Amygdala (tissue), 56 donors: ENCODE data around the gene SP100.
"Not testable (repeated sequence)": the region's sequence is repeated elsewhere in the genome, so short reads cannot be mapped to it uniquely, and the experiment has no call there.

ENCODE experiments used
- DNase-seq, 56 donors: peaks; one replicate each; lab custom pipeline; 2025; lab: John Stamatoyannopoulos, UW

The SP100 gene

DNA sequence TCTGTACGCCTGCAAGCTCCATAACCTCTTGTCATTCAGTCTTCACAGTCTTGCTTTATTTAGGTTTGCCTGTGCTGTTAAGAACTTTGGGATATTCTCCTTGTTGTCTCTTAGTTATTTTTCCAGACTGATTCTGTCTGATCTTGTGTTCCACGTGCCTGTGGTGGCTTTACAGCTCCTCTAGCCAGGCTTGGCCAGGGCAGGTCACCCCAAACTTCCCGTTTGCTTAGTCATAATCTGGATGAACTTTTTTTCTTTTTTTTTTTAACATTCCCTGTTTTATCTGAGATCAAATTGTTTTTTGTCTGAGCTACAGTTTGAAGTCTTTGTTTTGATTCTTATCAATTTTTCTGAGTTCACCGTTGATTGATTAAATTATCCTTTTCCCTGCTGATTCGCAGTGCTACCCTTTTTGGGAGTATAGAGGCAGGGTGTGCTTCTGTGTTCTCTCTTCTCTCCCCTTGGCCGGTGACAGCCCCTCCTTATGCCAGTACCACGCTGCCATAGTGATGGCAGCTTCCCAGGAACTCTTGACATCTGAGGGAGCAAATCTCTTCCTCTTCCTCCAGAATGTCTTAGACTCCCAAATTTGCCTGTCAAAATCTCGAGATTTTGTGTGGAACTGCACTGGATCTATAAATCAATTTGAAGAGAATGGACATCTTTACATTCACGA lies 2.5 kb downstream of the SP100 start:
- DNase-seq = no peak

DNA sequence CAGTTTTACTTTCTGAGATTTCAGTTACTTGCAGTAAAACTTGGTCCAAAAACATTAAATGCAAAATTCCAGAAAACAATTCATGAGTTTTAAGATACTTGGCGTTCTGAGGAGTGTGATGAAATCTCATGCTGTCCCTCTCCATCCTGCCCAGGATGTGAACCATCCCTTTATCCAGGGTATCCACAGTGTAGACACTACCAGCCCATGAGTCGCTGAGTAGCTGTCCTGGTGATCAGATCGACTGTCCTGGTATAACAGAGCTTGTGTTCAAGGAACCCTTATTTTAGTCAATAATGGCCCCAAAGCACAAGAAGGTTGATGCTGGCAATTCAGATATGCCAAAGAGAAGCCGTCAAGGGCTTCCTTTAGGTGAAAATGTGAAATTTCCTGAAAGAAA lies 3.2 kb downstream of the SP100 start:
- DNase-seq = no peak

DNA sequence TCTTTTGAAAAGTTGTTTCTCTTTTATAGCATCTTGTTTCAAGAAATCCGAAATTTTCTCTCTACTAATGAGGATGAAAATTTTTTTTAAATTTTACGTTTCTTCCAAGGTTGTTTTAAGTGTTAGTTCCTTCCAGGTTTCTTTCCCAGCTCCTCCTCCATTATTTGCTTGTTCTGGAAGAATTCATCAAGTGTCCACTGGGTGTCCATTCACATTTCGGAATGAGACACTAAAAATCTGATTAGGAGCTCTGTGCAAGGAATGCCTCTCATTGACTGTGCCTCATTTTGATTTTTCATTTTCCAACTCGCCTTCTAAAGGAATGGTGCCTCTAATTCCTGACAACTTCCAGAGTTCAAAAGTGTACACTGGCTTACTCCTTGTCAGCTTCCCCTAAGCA lies 6.1 kb downstream of the SP100 start:
- DNase-seq = no peak

DNA sequence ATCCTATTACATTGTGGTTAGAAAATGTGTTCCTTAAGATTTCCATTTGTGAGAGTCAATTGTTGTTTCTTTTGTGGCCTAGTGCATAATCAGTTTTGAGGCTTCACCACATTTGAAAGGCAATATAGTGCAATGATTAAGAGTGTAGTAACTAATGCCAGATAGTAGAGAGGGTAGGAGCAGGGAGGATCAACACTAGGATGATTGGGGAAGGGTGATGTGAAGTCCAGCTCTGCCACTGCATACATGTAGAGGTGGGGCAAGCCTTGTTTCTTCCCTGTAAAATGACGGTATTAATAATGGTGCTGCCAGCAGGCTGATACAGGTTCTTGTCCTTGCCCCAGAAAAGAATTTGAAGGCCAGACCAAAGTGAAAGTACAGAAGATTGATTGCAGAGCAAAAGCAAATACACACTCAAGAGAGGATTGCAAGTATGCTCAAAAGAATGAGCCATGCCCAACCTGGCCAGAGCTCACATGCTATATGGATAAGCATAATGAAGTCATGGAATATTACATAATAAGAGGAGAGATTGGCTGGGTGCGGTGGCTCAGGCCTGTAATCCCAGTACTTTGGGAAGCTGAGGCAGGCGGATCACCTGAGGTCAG lies 8.0 kb downstream of the SP100 start:
- no peak for DNase-seq

DNA sequence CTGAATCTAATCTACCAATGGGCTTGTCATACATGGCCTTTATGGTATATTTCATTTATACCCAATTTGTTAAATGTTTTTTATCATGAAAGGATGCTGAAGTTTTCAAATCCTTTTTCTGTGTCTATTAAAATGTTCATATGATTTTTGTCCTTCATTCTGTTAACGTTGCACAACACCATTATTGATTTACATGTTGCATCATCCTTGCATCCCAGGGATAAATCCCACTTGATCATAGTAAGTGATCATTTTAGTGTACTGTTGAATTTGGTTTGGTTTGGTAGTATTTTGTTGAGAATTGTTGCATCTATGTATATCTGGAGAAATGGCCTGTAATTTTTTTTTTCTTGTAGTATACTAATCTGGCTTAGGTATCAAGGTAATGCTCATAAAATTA lies 9.4 kb downstream of the SP100 start:
- no peak for DNase-seq

DNA sequence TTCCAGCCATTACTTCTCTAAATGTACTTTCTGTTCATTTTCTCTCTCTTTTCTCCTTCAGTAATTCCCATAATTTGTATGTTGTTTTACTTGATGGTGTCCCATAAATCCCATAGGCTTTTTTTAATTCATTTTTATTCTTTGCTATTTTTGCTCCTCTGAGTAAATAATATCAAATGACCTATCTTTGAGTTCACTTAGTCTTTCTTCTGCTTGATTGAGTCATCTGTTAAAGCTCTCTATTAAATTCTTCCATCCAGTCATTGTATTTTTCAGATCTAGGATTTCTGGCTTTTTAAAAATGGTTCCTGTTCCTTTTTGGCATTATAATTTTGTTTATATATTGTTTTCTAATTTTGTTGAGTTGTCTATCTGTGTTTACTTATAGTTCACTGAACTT lies 13.5 kb downstream of the SP100 start:
- DNase-seq = no peak

DNA sequence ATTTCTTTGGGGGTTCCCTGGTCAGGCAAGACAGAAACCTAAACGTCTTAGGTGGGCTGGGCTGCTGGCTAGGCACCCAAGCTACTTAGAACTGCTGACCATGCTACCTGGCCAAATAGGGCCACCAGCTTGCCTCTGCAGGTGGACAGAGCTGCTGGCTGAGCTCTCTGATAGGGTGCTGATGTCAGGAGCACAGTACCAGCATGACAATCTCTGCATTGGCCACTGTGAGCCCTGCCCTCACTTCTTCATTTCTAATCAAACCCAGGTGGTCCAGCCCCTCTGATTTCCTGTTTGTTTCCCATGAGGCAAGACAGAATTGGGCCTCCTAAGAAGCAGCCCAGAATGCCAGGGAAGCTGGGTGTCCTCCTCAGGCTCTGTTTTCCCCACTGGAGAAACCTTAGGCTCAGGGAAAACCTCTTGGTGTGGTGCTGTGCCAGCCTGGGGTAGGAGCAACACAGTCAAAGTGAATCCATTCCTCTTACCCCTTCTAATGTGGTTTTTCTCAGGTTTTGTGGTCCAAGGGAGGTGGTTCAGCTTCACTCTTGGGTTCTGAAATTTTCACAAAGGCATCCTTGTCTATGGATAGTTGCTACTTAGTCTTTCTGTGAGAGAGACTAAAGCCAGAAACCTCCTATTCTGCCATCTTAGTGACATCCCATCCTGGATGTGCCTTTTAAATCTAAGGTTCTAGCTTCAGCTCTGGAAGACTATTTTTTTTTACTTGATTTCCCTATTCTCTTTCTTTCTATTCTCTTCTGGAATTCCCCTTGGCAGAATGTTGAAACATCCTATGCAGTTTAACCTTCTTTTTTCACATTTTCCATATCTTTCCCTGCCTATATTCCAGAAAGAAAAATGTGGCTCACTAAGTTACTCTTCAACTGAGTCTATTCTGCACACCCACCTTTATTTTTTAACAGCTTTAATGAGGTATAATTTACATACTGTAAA lies 15.2 kb downstream of the SP100 start:
- no peak for DNase-seq

DNA sequence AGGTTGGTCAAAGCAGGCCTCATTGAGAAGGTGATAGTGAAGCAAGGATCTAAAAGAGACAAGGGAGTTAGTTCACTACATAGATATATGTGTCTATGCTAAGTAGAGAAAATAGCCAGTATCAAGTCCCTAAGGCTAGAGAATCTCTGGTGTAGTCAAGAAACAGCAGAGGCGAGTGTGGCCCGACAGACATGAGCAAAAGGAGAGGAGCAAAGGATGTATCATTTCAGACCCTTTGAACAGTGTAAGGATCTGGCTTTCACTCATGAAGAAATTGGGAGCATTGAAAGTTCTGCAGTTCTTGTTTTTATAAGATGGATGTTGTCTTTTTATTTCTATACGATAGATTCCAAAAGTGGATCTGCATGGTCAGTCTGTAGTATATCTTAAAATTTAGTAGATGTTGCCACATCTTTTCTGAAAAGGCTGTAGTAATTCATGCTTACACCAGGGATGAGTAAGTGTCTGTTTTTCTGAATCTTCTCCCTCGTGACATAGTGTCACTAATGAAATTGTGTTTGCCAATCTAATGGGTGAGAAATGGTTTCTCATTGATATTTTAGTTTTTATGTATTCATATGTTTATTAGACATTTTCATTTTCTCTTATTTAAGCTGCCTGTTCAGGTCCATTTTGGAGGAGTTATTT lies 18.8 kb downstream of the SP100 start:
- DNase-seq = no peak

DNA sequence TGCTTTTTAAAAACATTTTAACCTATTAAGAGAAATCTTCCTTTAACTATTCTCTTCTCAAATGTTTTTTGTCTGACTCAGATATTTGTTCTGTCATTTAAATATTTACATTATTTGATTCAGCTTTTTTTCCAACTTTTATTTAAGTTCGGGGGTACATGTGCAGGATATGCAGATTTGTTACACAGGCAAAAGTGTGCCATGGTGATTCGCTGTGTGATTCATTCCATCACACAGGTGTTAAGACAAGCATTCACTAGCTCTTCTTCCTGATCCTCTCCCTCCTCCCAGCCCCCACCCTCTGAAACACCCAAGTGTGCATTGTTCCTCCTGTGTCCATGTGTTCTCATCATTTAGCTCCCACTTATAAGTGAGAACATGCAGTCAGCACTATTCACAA lies 19.4 kb downstream of the SP100 start:
- DNase-seq = no peak

DNA sequence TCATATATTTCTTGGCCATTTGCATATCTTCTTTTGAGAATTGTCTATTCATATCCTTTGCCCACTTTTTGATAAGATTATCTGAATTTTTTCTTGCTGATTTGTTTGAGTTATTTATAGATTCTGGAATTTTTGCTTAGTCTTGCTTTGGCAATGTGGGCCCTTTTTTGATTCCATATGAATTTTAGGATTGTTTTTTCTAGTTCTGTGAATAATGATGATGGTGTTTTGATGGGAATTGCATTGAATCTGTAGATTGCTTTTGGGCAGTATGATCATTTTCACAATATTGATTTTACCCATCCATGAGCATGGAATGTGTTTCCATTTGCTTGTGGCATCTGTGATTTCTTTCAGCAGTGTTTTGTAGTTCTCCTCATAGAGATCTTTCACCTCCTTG lies 23.1 kb downstream of the SP100 start:
- DNase-seq = not testable (repeated sequence)

DNA sequence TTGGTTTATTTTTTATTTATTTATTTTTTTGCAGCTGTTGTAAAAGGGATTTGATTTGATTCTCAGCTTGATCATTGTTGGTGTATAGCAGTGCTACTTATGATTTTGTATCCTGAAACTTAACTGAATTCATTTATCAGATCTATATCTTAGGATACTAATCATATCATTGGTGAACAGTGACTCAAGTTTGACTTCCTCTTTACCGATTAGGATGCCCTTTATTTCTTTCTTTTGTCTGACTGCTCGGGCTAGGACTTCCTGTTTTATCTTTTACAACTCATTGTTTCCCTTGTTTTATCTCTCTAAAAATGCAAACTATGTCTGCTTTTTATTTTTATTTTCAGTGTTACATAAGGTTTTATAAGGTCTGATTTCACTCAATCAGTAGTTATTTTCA lies 23.6 kb downstream of the SP100 start:
- DNase-seq = no peak

DNA sequence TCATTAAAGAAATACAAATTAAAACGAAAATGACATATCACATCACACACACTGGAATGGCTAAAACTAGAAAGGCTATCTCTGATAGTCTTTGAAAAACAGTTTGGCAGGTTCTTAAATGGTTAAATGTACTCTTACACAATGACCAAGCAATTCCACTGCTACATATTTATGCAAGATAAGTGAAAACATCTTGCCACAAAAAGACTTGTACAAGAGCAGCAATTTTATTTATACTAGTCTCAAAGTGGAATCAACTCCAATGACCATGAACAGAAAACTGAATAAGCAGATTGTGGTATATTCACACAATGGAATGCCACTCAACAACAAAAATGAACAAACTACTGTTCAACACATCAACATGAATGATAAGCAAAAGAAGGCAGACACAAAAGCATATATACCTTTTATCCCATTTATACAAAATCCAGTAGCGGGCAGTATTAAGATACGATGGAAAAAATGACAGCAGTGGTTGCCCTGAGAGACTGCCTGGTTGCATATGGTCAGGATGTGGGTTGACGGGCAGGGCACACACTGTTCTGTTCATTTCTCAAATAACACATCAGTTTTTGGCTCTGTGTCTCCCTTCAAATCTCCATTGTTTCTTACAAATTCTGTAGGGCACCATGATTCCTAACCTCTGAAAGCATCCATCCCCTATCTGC lies 25.4 kb downstream of the SP100 start:
- DNase-seq = no peak

DNA sequence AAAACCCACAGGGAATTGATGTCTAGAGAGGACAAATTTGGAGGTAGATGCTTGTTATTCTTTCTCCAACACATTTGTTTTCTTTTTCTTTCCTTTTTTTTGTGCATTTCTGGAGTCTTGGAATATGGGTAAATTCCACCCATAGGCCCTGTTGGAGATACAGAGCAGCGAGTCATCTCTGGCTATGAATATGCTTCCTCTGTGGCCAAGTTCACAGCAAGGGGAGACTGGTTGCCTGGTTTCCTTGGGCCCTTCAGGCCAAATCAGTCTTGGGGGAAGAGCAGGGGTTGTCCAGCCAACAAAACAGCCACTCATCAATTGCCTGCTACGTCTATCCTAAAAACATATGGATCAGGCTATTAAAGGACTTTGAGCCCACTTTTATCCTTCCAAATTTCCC lies 27.5 kb downstream of the SP100 start:
- no peak for DNase-seq

DNA sequence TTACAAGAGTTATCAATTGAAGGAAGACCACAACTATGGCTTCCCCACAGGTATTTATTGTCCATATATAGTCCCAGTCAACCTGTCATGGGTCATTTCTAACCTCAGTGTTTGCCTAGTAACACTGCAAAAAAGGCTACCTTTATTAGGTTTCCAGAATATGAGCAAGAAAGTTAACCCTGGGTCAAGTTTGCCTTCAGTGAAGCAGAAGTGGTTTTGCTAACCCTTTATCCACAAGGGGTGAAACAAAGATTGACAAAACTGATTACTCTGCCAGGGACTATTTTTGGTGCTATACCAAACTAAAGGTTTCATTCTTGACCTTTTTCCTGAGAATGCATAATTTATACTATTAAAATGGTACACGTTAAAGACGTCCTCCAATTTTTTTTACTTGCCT lies 28.8 kb downstream of the SP100 start:
- no peak for DNase-seq

DNA sequence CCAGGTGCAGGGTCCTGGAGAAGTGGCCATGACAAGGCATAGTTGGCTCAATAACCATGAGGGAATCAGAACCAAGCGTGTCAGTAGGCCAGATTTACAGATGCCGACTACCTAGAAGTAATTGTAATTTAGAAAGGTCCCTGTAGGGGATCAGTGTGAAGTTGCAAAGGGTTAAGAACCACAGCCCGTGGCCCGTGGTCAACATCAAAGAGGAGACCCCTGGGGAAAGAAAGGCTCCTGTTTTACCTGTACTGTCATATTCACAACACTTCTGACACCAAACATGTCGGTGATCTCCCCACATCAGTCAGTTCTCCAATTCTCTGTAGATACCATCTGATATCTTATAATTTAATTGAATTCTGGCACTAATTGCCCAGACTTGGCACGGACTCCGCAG lies 31.0 kb downstream of the SP100 start:
- DNase-seq = no peak

DNA sequence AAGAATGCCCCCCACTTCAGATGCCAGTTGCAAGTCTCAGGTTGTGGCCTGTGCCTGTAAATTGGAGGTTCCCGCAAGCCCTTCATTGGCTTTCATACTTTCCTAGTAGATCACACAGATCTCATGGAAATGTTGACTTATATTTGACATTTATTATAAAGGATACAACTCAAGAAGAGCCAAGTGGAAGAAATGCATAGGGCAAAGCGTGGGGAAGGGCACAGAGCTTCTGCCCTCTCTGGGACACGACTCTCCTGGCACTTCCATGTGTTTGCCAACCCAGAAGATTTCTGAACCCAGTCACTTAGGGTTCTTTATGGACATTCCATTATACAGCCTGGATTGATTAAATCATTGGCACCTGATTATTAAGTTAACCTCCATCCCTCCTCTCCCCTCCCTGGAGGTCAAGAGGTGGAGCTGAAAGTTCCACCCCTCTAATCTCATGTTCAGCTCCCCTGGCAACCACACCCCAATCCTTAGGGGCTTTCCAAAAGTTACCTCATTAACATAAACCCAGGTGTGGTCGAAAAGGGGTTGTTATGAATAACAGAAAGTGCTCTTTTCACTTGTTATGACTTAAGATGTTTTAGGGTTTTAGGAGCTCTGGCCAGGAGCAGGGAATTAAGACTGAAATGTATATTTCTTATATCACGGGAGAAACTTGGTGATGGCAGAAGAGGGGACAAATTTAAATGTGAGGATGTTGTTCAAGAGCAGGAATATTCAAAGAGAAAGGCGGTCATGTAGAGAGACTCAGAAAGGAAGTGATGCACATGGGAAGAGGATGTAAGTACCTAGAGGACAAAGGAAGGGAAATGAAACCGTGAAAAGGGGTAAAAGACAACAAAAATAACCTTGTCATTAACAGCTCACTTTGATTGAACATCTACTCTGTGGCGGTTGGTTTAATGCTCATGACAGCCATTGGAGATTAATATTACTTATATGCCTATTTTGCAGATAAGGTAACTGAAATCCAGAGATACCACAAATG lies 31.8 kb downstream of the SP100 start:
- DNase-seq = no peak

DNA sequence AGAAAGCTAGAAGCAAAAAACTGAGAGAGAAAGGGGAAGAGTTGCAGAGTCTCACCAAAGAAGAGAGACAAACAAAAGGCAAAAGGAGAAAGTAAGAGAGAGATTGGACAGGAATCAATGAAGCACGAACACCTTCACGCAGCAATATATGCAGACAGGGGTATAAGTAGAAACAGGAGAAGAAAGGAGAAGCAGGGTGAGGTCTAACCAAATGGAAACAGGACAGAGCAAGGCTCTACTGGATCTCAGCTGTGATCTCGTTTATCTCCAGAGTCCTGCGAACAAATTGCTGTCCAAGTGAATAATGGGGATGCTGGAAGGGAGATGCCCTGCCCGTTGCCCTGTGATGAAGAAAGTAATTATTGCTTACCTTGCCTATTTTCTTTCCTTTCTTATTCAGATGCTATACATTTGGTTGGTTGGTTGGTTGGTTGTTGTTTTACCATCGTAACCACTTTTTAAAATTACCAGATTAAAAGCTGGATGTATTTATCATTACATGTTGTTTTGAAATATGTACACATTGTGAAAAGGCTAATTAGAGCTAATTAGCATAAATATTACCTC lies 34.0 kb downstream of the SP100 start:
- no peak for DNase-seq

DNA sequence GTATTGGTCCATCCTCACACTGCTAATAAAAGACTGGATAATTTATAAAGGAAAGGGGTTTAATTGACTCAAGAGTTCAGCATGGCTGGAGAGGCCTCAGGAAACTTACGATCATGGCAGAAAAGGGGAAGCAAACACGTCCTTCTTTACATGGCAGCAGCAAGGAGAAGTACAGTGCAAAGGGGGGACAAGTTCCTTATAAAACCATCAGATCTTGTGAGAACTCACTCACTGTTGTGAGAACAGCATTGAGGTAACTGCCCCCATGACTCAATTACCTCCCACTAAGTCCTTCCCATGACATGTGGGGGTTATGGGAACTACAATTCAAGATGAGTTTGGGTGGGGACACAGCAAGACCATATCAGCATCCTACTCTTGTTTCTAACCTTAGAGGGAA lies 37.0 kb downstream of the SP100 start:
- DNase-seq = no peak
